ENCODE data around the gene MAPK11.

Gene MAPK11

DNA sequence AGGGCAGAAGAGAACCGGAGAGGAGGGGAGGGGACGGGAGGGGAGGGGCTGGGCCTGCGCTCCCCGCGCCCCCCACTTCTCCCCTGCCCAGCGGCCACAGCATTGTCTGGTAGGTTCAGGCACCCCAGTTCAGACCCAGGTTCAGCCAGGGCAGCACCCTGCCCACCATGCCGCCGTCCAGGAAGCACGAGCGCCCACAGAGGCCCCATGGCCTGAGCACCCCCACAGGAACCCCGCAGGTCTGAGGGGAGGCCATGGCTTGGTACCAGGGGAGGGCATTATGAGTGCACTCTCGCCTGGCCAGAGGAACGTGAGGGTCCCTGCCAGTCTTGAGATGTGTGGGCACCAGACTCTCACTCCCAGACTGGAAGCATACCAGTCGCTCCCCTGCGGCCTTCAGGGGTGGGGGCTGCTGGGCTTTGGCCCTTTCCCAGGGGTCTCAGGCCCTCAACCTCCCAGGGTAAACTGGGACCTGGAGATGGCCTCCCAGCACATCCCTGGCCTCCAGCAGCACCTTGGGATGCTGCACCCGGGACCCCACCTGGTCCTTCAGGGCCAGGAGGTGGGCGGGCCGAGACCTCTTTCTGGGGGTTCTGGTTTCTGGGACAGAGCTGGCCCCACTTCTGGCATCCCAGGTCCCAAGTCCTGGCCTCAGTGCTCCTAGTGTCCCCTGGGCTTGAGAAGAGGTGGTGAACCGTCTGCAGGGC is 37.9 kb upstream of the MAPK11 start:
- peak overlapping the region; percentile 31 for H3K4me3 ChIP-seq (ENCODE audit: low read length, poor library complexity, severe bottlenecking)
- TF ChIP-seq, protein P1, sequence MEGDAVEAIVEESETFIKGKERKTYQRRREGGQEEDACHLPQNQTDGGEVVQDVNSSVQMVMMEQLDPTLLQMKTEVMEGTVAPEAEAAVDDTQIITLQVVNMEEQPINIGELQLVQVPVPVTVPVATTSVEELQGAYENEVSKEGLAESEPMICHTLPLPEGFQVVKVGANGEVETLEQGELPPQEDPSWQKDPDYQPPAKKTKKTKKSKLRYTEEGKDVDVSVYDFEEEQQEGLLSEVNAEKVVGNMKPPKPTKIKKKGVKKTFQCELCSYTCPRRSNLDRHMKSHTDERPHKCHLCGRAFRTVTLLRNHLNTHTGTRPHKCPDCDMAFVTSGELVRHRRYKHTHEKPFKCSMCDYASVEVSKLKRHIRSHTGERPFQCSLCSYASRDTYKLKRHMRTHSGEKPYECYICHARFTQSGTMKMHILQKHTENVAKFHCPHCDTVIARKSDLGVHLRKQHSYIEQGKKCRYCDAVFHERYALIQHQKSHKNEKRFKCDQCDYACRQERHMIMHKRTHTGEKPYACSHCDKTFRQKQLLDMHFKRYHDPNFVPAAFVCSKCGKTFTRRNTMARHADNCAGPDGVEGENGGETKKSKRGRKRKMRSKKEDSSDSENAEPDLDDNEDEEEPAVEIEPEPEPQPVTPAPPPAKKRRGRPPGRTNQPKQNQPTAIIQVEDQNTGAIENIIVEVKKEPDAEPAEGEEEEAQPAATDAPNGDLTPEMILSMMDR (conservative IDR thresholded peaks at IDR 0.05; ENCODE audit: low read length) = no peak
- TF ChIP-seq EZH2phosphoT487 (IDR thresholded peaks at IDR 0.05; ENCODE audit: borderline replicate concordance) = no peak
- H3K79me2 ChIP-seq (ENCODE audit: insufficient read depth, low read length) = peaks cover 36% of the 10 kb centered on the region
- peak overlapping the region; percentile 34 for H3K9ac ChIP-seq (ENCODE audit: low read depth, low read length, poor library complexity, severe bottlenecking)
- peaks cover 10% of the 10 kb centered on the region for H4K20me1 ChIP-seq (ENCODE audit: insufficient read depth, low read length, poor library complexity, severe bottlenecking)
- H2AFZ ChIP-seq (ENCODE audit: low read length) = no peak overlapping the region
- no peaks in the 10 kb centered on the region for H3K36me3 ChIP-seq (ENCODE audit: insufficient read depth, low read length)
- H3K4me2 ChIP-seq (ENCODE audit: low read depth, low read length, poor library complexity, severe bottlenecking) = peak overlapping the region; percentile 67
- H3F3A ChIP-seq (ENCODE audit: low read depth) = 0 out of 2 replicates have a peak, but pooled peaks cover 5% of the 10 kb centered on the region
- H3K27me3 ChIP-seq (ENCODE audit: insufficient read depth, low read length, poor library complexity, severe bottlenecking) = no peaks in the 10 kb centered on the region
- no peaks in the 10 kb centered on the region for H3K9me2 ChIP-seq (replicated peaks; ENCODE audit: low read depth, low read length)
- no peaks in the 10 kb centered on the region for H3K9me3 ChIP-seq (ENCODE audit: insufficient read depth, low read depth, low read length)
- peaks cover 69% of the 10 kb centered on the region for H3K4me1 ChIP-seq (ENCODE audit: insufficient read depth, low read length, poor library complexity, severe bottlenecking)

DNA sequence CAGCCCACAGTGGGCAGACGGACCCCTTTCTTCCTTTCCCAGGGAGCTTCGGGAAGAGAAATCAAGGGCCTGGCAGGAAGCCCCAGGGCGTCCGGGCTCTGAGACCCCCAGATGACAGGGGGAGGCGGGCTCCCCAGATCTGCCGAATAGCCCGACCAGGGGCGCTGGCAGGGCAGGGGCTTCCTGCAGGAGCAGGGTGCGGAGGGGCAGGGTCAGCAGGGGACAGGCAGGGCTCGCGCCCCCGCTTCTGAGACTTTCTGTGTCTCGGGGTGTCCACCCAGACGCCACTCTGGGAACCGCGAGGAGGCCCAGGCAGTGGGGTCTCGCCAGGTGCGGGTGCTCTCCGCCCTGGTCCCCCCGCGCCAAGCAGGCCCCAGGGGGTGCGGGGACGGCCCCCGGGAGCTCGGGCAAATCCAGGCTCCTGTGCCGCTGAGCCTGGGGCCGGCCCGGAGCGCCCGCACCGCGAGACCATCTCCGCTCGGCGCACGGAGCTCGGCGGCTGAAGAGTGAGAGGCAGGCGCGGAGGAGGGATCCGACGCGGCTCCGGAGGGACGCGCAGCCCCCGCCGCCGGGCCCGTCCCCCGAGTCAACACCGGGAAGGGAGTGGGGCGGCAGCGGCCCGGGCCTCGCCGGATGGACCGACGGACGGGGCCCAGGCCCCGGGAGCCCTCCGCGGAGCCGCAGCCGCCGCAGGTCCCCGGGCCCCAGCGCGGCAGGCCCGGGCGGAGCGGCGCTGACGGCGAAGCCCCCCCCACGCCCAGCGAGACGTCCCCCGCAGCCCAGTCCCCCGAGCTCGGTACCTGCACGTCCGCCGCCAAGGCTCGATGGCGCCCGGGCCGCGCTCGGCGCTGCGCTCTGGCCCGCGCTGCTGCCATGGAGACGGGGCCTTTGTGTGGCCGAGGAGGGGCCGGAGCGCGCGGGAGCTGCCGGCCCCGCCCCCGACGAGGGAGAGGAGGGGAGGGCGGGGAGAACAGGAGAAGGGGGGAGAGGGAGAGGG is 36.9 kb upstream of the MAPK11 start, which contains the start of gene PLXNB2:
PLXNB2 (minus strand) TSS at position 894 of the 997 bp plus-strand sequence. CDS start 17,062 bp downstream, outside the sequence.
- Histone ChIP-seq H3K79me2 (ENCODE audit: insufficient read depth, low read length) (peaks cover 37% of the 10 kb centered on the region), H3K4me2 (ENCODE audit: low read depth, low read length, poor library complexity, severe bottlenecking) (peak within 1 kb of the TSS; percentile 86), H3K27me3 (ENCODE audit: insufficient read depth, low read length, poor library complexity, severe bottlenecking) (no peaks in the 10 kb centered on the region), H4K20me1 (ENCODE audit: insufficient read depth, low read length, poor library complexity, severe bottlenecking) (peaks cover 10% of the 10 kb centered on the region), H3K36me3 (ENCODE audit: insufficient read depth, low read length) (no peaks in the 10 kb centered on the region), H3K9me2 (replicated peaks; ENCODE audit: low read depth, low read length) (no peaks in the 10 kb centered on the region), H3K4me3 (ENCODE audit: low read length, poor library complexity, severe bottlenecking) (peak within 1 kb of the TSS; percentile 76), H3K9me3 (ENCODE audit: insufficient read depth, low read depth, low read length) (no peaks in the 10 kb centered on the region), H3K4me1 (ENCODE audit: insufficient read depth, low read length, poor library complexity, severe bottlenecking) (peaks cover 75% of the 10 kb centered on the region), H3K9ac (ENCODE audit: low read depth, low read length, poor library complexity, severe bottlenecking) (peak within 1 kb of the TSS; percentile 80), H3F3A (ENCODE audit: low read depth) (0 out of 2 replicates have a peak, but pooled peaks cover 5% of the 10 kb centered on the region), H2AFZ (ENCODE audit: low read length) (0 out of 2 replicates have a peak within 1 kb of the TSS, but pooled peaks have one; percentile 12)
- TF ChIP-seq, protein P1 (conservative IDR thresholded peaks at IDR 0.05; ENCODE audit: low read length) = no peak
- TF ChIP-seq EZH2phosphoT487 (IDR thresholded peaks at IDR 0.05; ENCODE audit: borderline replicate concordance) = no peak

DNA sequence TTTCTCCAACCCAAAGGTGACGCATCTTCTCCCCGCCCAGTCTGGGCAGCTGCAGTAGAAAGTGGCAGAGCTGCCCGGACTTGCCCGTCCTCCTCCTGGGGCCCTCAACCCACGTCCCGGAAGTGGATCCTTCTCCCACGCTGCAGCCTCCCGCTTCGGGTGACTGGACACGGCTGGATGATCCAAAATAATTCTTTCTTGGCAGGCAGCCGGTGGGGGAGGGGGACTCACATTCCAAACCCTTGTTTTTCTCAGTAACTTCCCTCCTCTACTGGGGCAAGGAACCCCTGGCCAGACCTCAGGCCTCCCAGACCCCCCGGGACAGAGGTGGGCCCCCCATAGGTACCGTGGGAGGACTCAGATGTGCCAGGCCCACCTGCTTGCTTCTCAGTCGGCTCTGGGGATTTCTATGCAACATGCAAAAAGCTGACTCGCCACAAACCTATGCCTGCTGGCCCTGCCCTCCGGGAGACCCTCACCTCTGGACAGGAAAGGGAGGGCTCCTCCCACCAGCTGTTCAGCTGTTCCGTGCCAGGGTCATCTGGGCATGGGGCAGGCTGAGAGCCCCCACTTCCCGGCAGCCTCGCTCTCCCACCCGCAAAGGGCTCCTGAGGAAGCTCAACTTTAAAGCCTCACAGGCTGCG is 35.9 kb upstream of the MAPK11 start:
- Histone ChIP-seq H3K27me3 (ENCODE audit: insufficient read depth, low read length, poor library complexity, severe bottlenecking) (no peaks in the 10 kb centered on the region), H3F3A (ENCODE audit: low read depth) (0 out of 2 replicates have a peak, but pooled peaks cover 5% of the 10 kb centered on the region), H3K4me2 (ENCODE audit: low read depth, low read length, poor library complexity, severe bottlenecking) (peak overlapping the region; percentile 86), H3K36me3 (ENCODE audit: insufficient read depth, low read length) (no peaks in the 10 kb centered on the region), H3K9me2 (replicated peaks; ENCODE audit: low read depth, low read length) (no peaks in the 10 kb centered on the region), H3K9ac (ENCODE audit: low read depth, low read length, poor library complexity, severe bottlenecking) (peak overlapping the region; percentile 80), H2AFZ (ENCODE audit: low read length) (no peak overlapping the region), H3K4me1 (ENCODE audit: insufficient read depth, low read length, poor library complexity, severe bottlenecking) (peaks cover 79% of the 10 kb centered on the region), H3K79me2 (ENCODE audit: insufficient read depth, low read length) (peaks cover 45% of the 10 kb centered on the region), H3K4me3 (ENCODE audit: low read length, poor library complexity, severe bottlenecking) (peak overlapping the region; percentile 76), H4K20me1 (ENCODE audit: insufficient read depth, low read length, poor library complexity, severe bottlenecking) (peaks cover 10% of the 10 kb centered on the region), H3K9me3 (ENCODE audit: insufficient read depth, low read depth, low read length) (no peaks in the 10 kb centered on the region)
- no peak for TF ChIP-seq EZH2phosphoT487 (IDR thresholded peaks at IDR 0.05; ENCODE audit: borderline replicate concordance)
- TF ChIP-seq, protein P1 (conservative IDR thresholded peaks at IDR 0.05; ENCODE audit: low read length) = no peak
